ENCODE data around the gene CCM2.
"Not testable (repeated sequence)": the region's sequence is repeated elsewhere in the genome, so short reads cannot be mapped to it uniquely, and the experiment has no call there.

Gene CCM2

DNA sequence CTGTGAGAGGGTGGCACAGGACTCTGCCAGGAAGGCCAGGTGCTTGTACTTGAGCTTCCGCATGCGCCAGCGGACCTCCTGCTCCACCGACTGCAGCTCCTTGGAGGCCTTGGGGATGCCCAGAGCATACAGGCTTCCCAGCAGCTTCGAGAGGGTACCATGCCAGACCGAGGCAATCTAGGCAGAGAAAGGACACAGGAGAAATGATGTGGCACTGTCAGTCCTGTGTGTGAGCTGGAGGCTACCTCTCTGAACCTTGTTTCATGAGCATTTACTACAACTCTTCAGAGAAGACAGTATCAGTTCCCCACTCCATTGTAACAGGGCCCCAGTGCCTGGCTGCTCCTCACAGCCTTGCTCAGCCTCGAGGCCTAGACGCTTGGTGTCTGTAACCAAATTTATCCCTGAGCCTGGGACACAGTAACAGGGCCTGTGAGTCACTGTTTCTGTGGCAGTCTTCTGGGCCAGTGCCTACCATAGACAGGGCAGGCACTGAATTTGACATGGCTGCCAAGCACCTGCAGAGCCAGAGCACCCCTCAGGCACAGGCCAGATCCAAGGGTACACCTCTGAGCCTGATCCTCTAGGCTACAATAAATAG lies 105.7 kb downstream of the CCM2 start:
- DNase-seq, result no peak

GRCh38 chr7:45106820-45107219 lies 106.8 kb downstream of the CCM2 start:
- no peak for DNase-seq

DNA sequence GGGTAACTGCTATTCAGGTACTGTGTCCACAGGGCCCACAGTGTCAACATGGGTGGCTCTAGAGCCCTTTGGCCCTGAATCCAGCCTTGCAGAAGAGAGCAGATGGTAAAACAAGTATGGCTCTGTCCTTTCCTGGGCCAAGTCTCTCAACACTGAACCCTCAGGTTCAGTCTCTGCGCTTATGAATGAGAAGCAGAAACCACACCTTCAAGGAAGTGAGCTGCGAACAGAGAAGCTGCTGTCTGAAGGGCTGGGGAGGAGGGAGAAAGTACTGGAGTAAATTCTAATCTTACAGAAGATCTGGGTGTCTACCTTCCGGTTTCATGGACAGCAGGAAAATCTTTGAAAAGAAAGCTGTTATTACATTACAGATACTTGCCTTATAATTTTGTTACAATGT lies 107.4 kb downstream of the CCM2 start:
- no peak for DNase-seq

GRCh38 chr7:45108863-45109262 lies 108.9 kb downstream of the CCM2 start:
- DNase-seq, result no peak

DNA sequence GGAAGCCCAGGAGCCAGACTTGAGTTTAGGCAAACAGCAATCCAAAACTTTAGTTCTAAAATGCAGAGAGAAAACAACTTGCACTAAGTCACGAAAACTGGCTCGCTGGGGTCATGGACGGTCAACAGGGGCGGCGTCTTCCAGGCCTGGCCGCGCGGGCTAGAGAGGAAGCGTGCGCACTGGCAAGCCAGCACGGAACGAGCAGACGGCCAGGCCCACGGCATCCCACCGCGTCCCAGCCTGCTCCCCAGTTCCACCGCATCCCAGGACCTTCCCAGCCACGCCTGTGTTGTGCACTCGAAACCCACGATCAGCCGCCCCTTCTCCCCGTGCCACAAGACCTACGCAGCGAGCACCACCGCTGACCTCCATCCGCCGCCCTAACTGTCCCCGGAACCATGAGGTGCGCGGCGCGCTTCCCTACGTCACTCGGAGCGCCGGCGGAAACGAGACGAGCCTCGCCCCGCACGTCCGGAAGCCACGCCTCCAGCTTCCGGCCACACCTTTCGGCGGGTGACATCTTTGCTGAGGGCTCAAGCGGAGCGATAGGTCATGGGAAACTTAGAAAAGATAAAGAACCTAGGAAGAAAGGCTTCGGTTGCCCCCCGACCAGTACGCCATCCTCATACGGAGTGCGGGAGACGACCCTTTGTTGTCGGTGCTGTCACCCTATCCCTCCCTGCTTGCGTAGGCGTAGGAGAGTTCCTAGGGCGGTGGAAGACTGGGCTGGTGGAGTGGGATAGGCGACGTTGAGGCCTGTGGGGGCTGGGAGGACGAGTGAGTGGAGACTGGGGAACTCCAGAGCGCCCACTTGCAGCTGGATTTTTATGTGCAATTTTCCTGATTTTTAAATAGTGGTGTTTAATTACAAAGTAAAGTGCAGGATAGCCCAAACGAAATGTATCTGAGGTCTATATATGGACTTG lies 111.6 kb downstream of the CCM2 start, which contains the start of gene TBRG4:
Gene TBRG4 (minus strand): TSS at position 400 of the 926 bp plus-strand sequence. CDS start 2,460 bp downstream, outside the sequence.
- DNase-seq, result peak; percentile 98

DNA sequence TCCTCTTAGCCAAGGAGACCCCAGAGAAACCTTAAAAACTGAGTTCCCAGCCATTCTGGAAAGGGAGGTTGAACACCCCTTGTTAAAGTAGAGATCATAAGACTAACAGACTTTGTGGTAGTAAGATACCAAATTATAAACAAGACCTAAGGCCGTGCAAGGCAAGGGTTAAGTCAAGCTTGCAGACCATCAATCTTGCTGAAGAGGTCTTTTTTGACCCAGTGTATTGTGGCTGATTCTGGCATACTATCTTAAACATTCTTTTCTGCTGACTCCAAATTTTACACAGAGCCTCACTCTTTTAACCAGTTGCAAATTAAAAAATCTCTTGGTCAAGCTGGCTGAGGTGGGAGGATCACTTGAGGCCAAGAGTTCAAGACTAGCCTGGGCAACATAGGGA lies 112.6 kb downstream of the CCM2 start:
- no peak for DNase-seq

- DNase-seq, result not testable (repeated sequence)
These were observed 114.3 kb downstream of the CCM2 start for GRCh38 chr7:45114257-45114656.

- no peak for DNase-seq
These were observed 114.9 kb downstream of the CCM2 start for GRCh38 chr7:45114926-45115325.

DNA sequence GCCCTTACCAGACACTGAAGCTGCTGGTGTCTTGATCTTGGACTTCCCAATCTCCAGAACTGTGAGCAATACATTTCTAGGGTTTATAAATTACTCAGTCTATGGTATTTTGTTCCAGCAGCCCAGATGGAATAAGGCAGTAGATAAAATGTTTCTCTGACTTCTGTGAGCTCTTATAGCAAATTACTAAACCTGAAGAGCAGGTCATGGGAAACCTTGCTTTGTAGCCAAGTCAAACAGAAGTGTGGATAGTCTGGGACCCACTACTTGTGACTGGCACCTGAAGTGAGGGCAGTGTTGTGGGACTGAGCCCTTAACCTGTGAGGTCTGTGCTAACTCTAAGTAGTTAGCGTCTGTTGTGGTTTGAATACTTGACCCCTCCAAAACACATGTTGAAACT lies 116.0 kb downstream of the CCM2 start:
- no peak for DNase-seq

- no peak for DNase-seq
These were observed 117.6 kb downstream of the CCM2 start for GRCh38 chr7:45117582-45117981.

DNA sequence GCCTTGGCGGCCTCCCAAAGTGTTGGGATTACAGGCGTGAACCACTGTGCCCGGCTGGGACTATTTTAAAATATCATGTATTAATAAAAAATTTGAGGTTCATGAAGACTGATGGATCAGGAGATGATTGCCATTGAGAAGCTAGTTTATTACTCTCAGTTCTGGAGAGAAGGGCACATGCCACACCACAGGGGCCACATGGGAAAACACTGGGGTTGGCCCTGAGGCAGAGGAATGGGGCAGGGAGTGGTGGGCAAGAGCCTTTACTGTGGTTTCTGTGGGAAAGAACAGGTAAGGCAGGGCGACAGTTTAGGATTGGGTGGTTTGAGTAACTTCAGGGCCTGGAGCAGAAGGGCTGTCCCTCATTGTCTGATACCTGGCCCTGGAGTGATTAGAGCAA lies 118.3 kb downstream of the CCM2 start:
- DNase-seq, result no peak

GRCh38 chr7:45118889-45119331 lies 118.9 kb downstream of the CCM2 start:
- no peak for DNase-seq

GRCh38 chr7:45119550-45119949 lies 119.5 kb downstream of the CCM2 start:
- DNase-seq, result no peak

GRCh38 chr7:45122975-45123860 lies 123.2 kb downstream of the CCM2 start:
- peak; percentile 23 for DNase-seq

- DNase-seq, result peak; percentile 23
These were observed 124.1 kb downstream of the CCM2 start for GRCh38 chr7:45123913-45124710.

DNA sequence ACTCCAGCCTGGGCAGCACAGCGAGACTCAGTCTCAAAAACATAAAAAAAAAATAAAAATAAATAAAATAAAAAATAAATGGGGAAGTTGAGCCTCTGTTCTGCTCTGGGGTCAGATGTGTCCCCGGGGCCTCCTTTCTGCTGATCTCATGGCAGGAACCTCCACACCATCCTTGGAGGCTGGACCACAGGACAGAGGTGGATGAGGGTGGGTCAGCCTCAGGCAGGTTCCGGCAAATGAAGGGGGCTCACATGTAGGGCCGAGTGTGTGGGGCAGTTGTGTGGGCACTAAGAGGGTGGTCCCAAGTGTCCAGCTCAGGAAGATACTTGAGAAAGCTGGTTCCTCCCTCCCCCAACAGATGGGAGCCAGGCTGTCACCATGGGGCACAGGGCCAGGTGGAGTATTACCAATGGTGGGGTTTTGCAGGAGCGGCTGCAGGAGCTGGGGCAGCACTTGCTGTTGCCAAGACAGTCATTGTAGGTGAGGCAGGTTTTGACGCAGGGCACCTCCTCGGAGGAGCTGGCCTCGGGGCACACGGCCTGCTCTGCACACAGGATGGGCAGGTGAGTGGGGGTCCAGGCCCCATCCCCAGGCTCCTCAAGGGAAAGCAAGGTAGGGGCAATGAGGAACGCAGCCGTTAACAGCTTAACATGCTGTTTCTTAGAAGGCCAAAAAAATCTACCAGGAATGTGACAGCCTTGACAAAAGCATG lies 125.3 kb downstream of the CCM2 start:
- DNase-seq, result no peak

Measured in NCI-H69 (cell line).